IMR-90 (cell line): ENCODE results near the gene PRKCB. TPM values are rescaled to one million over a fixed set of nuclear protein-coding genes. Genes with fewer than 3 reads are reported as not detected.

ENCODE experiments used
- ATAC-seq: fragments of 200-7000 bp; cut with Tn5 transposase; 2 replicates; pipeline ENCODE4 v1.9.1; 2020; ENCODE audit warnings: low read depth, mild to moderate bottlenecking, moderate library complexity
- BruUV-seq: library from RNA; stranded (reverse); fragments of 400-500 nt; replicated peaks from 2 replicates; lab custom pipeline; 2021; lab: Mats Ljungman, UMichigan
- CTCF ChIA-PET: fragments of 300-600 bp; formaldehyde crosslinking; extraction: SDS; loops from one replicate; lab custom pipeline; 2021; ENCODE audit warnings: antibody characterized with exemption; lab: Yijun Ruan, JAX
- POLR2A ChIA-PET: fragments of 300-600 bp; sonication (Branson Sonifier 250); formaldehyde crosslinking; loops from one replicate; lab custom pipeline; 2022; ENCODE audit warnings: antibody characterized with exemption; ENCODE audit not compliant: unreplicated experiment; lab: Charles Lee
- DNase-seq: peaks from one replicate; pipeline ENCODE4 v3.0.0; 2013
- H2AFZ ChIP-seq: replicated peaks from 2 replicates; pipeline ENCODE3; 2013; ENCODE audit warnings: low read length, mild to moderate bottlenecking; ENCODE audit not compliant: poor library complexity
- H2AK5ac ChIP-seq: 2 replicates; pipeline ENCODE4 v1.6.1; 2013; ENCODE audit warnings: low read depth, low read length, inconsistent platforms
- H2AK9ac ChIP-seq: replicated peaks from 2 replicates; pipeline ENCODE3; 2013; ENCODE audit warnings: mild to moderate bottlenecking, low read depth, low read length, moderate library complexity; ENCODE audit not compliant: poor library complexity
- H2BK120ac ChIP-seq: 2 replicates; pipeline ENCODE4 v1.6.1; 2013; ENCODE audit warnings: low read depth, low read length, inconsistent platforms
- H2BK15ac ChIP-seq: 3 replicates; pipeline ENCODE4 v1.6.1; 2013; ENCODE audit warnings: low read depth, low read length, inconsistent platforms
- H2BK20ac ChIP-seq: 2 replicates; pipeline ENCODE4 v1.6.1; 2013; ENCODE audit warnings: low read depth, mild to moderate bottlenecking, inconsistent platforms, low read length, moderate library complexity
- H2BK5ac ChIP-seq: 2 replicates; pipeline ENCODE4 v1.6.1; 2013; ENCODE audit warnings: mild to moderate bottlenecking, low read depth, low read length, inconsistent platforms; ENCODE audit not compliant: poor library complexity, severe bottlenecking
- H3K14ac ChIP-seq: replicated peaks from 2 replicates; pipeline ENCODE4 v1.6.1; 2013; ENCODE audit warnings: low read depth, low read length, inconsistent platforms
- H3K18ac ChIP-seq: 2 replicates; pipeline ENCODE4 v1.6.1; 2013; ENCODE audit warnings: low read depth, low read length, control low read depth
- H3K23ac ChIP-seq: 2 replicates; pipeline ENCODE4 v1.6.1; 2013; ENCODE audit warnings: low read depth, low read length, inconsistent platforms
- H3K27ac ChIP-seq: 2 replicates; pipeline ENCODE4 v1.5.1; 2013; ENCODE audit warnings: mild to moderate bottlenecking, control low read depth, low read length; ENCODE audit not compliant: insufficient read depth
- H3K27me3 ChIP-seq: 2 replicates; pipeline ENCODE4 v1.6.1; 2013; ENCODE audit warnings: low read length; ENCODE audit not compliant: control insufficient read depth, insufficient read depth
- H3K36me3 ChIP-seq: 2 replicates; pipeline ENCODE4 v1.6.1; 2013; ENCODE audit warnings: low read length, mixed read lengths; ENCODE audit not compliant: control insufficient read depth, insufficient read depth
- H3K4ac ChIP-seq: 2 replicates; pipeline ENCODE4 v1.6.1; 2013; ENCODE audit warnings: low read depth, low read length, inconsistent platforms
- H3K4me1 ChIP-seq: 2 replicates; pipeline ENCODE4 v1.6.1; 2013; ENCODE audit warnings: low read length, mixed read lengths; ENCODE audit not compliant: control insufficient read depth, insufficient read depth
- H3K4me2 ChIP-seq: 2 replicates; pipeline ENCODE4 v1.6.1; 2013; ENCODE audit warnings: low read depth, mild to moderate bottlenecking, control low read depth, low read length, moderate library complexity
- H3K4me3 ChIP-seq: 2 replicates; pipeline ENCODE4 v1.5.1; 2013; ENCODE audit warnings: low read depth, mild to moderate bottlenecking, control low read depth, low read length, moderate library complexity; ENCODE audit not compliant: insufficient read depth
- H3K56ac ChIP-seq: 2 replicates; pipeline ENCODE4 v1.6.1; 2013; ENCODE audit warnings: low read length, inconsistent platforms; ENCODE audit not compliant: insufficient read depth; ENCODE audit errors: extremely low read depth
- H3K79me1 ChIP-seq, 2 experiments: 2 replicates each; pipeline ENCODE4 v1.6.1; 2013; ENCODE audit warnings: low read length in 2 of 2, inconsistent platforms in 1 of 2, low read depth in 1 of 2
- H3K9ac ChIP-seq: 2 replicates; pipeline ENCODE4 v1.6.1; 2013; ENCODE audit warnings: low read depth, low read length, control low read depth
- H3K9me1 ChIP-seq: 2 replicates; pipeline ENCODE4 v1.6.1; 2013; ENCODE audit warnings: low read length, inconsistent platforms; ENCODE audit not compliant: insufficient read depth
- H3K9me3 ChIP-seq: 2 replicates; pipeline ENCODE4 v1.6.1; 2013; ENCODE audit warnings: low read length; ENCODE audit not compliant: control insufficient read depth, insufficient read depth
- H4K20me1 ChIP-seq: 2 replicates; pipeline ENCODE4 v1.6.1; 2013; ENCODE audit warnings: low read length, inconsistent platforms; ENCODE audit not compliant: insufficient read depth
- H4K5ac ChIP-seq: 2 replicates; pipeline ENCODE4 v1.6.1; 2013; ENCODE audit warnings: mild to moderate bottlenecking, low read depth, low read length, control low read depth
- H4K8ac ChIP-seq, 2 experiments: 2 replicates each; pipeline ENCODE4 v1.6.1; 2013; ENCODE audit warnings: low read depth in 2 of 2, low read length in 2 of 2, control low read depth in 1 of 2, inconsistent platforms in 1 of 2
- H4K91ac ChIP-seq: 2 replicates; pipeline ENCODE4 v1.6.1; 2013; ENCODE audit warnings: low read depth, low read length, inconsistent platforms; ENCODE audit not compliant: insufficient read depth
- MAFK ChIP-seq: IDR thresholded peaks from 2 replicates; pipeline ENCODE4 v1.6.1; 2012; ENCODE audit warnings: low read depth, low read length, improper control_type of control experiment
- RFX5 ChIP-seq: IDR thresholded peaks from 2 replicates; pipeline ENCODE4 v1.8.0; 2012; ENCODE audit warnings: low read depth, mild to moderate bottlenecking, low read length, moderate library complexity
- WGBS, 2 experiments: methylation state at CpG; one replicate each; pipeline versions ENCODE4 v1.1.5 to v1.1.7; 2013; ENCODE audit warnings: missing lambda C conversion rate in 2 of 2; ENCODE audit not compliant: insufficient read length in 1 of 2; ENCODE audit errors: extremely low coverage in 2 of 2; 5-methylcytosine and 5-hydroxymethylcytosine counted together
- dilution Hi-C: fragments of 300-500 bp; cut with HindIII; formaldehyde crosslinking; loops from one replicate; pipeline ENCODE4 v1.14.3; 2018; ENCODE audit warnings: low sequenced_read_pairs; ENCODE audit not compliant: unreplicated experiment
- in situ Hi-C: fragments of 300-500 bp; cut with MboI; formaldehyde crosslinking; loops from 3 replicates; pipeline ENCODE4 v1.14.3; 2019; ENCODE audit warnings: low sequenced_read_pairs, inconsistent platforms, mixed read lengths
- intact Hi-C: fragments of 100-400 bp; cut with micrococcal nuclease; formaldehyde crosslinking; loops from 2 replicates; pipeline ENCODE4 v1.10.0; 2022
- polyA plus RNA-seq, 3 experiments: library from polyadenylated mRNA; depleted of rRNA; stranded (reverse); fragments of >200 nt; gene quantifications; 2 replicates each; pipeline ENCODE4 v1.2.3, GENCODE V29; 2012; ENCODE audit warnings: low replicate concordance in 1 of 3
- total RNA-seq: library from RNA; depleted of rRNA; stranded (reverse); fragments of >200 nt; gene quantifications from 2 replicates; pipeline ENCODE4 v1.2.3, GENCODE V29; 2012

PRKCB gene
- total and polyA plus RNA-seq, 2 of the 4 experiments (the other 2 are of a cell fraction), result under 0.01 TPM; not detected in 1

GRCh38 chr16:23996258-23996955, 160.6 kb downstream of the PRKCB start:
- intact Hi-C loops (no loop called here), dilution Hi-C loops (no loop called here), in situ Hi-C loops (no loop called here)
- H3K14ac ChIP-seq, result no peak overlapping the region
- TF ChIP-seq MAFK (no peak), RFX5 (no peak)
- no peak overlapping the region for H2AK5ac ChIP-seq
- H3K23ac ChIP-seq, result no peak overlapping the region
- no peak overlapping the region for H2BK5ac ChIP-seq
- H4K20me1 ChIP-seq, result no peaks in the 10 kb centered on the region
- H2BK20ac ChIP-seq, result no peak overlapping the region
- H2AK9ac ChIP-seq, result no peak overlapping the region
- no peak overlapping the region for H2BK120ac ChIP-seq
- no peak for ATAC-seq
- H3K9me1 ChIP-seq, result no peaks in the 10 kb centered on the region
- H3K4me2 ChIP-seq, result no peak overlapping the region
- no peak overlapping the region for H3K18ac ChIP-seq
- no peak overlapping the region for H3K56ac ChIP-seq
- ChIA-PET POLR2A (no interaction called here), CTCF (no interaction called here)
- no peak overlapping the region for H2AFZ ChIP-seq
- H3K27me3 ChIP-seq, result no peaks in the 10 kb centered on the region
- no peak overlapping the region for H3K9ac ChIP-seq
- H4K5ac ChIP-seq, result no peak overlapping the region
- WGBS, 2 experiments, result no CpG with 5 or more reads among the region's 4 CpGs
- no peak overlapping the region for H3K27ac ChIP-seq
- no peak overlapping the region for H4K8ac ChIP-seq
- no peak overlapping the region for H3K4me3 ChIP-seq
- no peak overlapping the region for H2BK15ac ChIP-seq
- BruUV-seq, result no TSS peak
- no peaks in the 10 kb centered on the region for H3K36me3 ChIP-seq
- no peak overlapping the region for H3K4ac ChIP-seq
- no peak overlapping the region for H4K91ac ChIP-seq
- H3K9me3 ChIP-seq, result no peaks in the 10 kb centered on the region
- no peak for DNase-seq
- H3K4me1 ChIP-seq, result no peaks in the 10 kb centered on the region
- H3K79me1 ChIP-seq, result no peaks in the 10 kb centered on the region
